Small intestine (tissue), 7 donors: ENCODE results near the gene ACACB. TPM values are rescaled to one million over a fixed set of nuclear protein-coding genes. Genes with fewer than 3 reads are reported as not detected.
A peak's percentile ranks its signal among the peaks of the same experiment; 100 is the strongest.

Source experiments
- DNase-seq, 2 donors: peaks; one replicate each; pipeline versions ENCODE4 v3.0.0 to v3.0.0-alpha.2; 2013
- FAIRE-seq: peaks from 2 replicates; lab custom pipeline; 2012; peaks lifted over from hg19 to GRCh38; lab: Jason Lieb, UNC
- H3K27ac ChIP-seq, 3 donors: one replicate each; pipeline ENCODE4 v1.5.1; 2013; ENCODE audit warnings: low read length in 2 of 3, mild to moderate bottlenecking in 2 of 3, control low read depth in 1 of 3, inconsistent platforms in 1 of 3, low read depth in 1 of 3, moderate library complexity in 1 of 3
- H3K27me3 ChIP-seq, 3 donors: one replicate each; pipeline ENCODE4 v1.6.1; 2013; ENCODE audit warnings: low read length in 3 of 3, inconsistent platforms in 1 of 3; ENCODE audit not compliant: control insufficient read depth in 3 of 3, insufficient read depth in 3 of 3
- H3K36me3 ChIP-seq, 3 donors: one replicate each; pipeline ENCODE4 v1.6.1; 2013; ENCODE audit warnings: low read length in 3 of 3, inconsistent platforms in 1 of 3, low read depth in 1 of 3, mild to moderate bottlenecking in 1 of 3, moderate library complexity in 1 of 3; ENCODE audit not compliant: control insufficient read depth in 3 of 3, insufficient read depth in 2 of 3
- H3K4me1 ChIP-seq, 3 donors: one replicate each; pipeline ENCODE4 v1.6.1; 2013; ENCODE audit warnings: low read length in 2 of 3, inconsistent platforms in 1 of 3, low read depth in 1 of 3, mild to moderate bottlenecking in 1 of 3, moderate library complexity in 1 of 3; ENCODE audit not compliant: control insufficient read depth in 3 of 3, insufficient read depth in 2 of 3
- H3K4me3 ChIP-seq, 3 donors: one replicate each; pipeline ENCODE4 v1.5.1; 2013; ENCODE audit warnings: low read length in 3 of 3, control low read depth in 1 of 3, inconsistent platforms in 1 of 3, low read depth in 1 of 3, mild to moderate bottlenecking in 1 of 3, moderate library complexity in 1 of 3
- H3K9me3 ChIP-seq, 2 donors: one replicate each; pipeline ENCODE4 v1.6.1; 2013; ENCODE audit warnings: low read depth in 1 of 2, low read length in 1 of 2; ENCODE audit not compliant: control insufficient read depth in 2 of 2, insufficient read depth in 1 of 2
- WGBS, 3 donors: extraction: QIAGEN DNeasy Blood & Tissue Kit; methylation state at CpG; one replicate each; pipeline ENCODE4 v1.1.7; 2013; 5-methylcytosine and 5-hydroxymethylcytosine counted together
- polyA plus RNA-seq, 4 donors: library from polyadenylated mRNA; stranded (reverse) in 3 of 4; unstranded in 1 of 4; fragments of 200-250 nt in 3 of 4; fragments of 120-200 nt in 1 of 4; gene quantifications; one replicate each; pipeline versions ENCODE4 v1.2.1 to v1.2.3, GENCODE V29; 2013
- donor health status: healthy with polysubstance abuse.
- donor health status: control.
- donor health status: control.
- donor health status: Bipolar disorder and iron deficiency.
- donor health status: healthy.

Gene ACACB
- polyA plus RNA-seq, 4 donors = 7.0 to 40.5 (median 14.1) TPM

DNA sequence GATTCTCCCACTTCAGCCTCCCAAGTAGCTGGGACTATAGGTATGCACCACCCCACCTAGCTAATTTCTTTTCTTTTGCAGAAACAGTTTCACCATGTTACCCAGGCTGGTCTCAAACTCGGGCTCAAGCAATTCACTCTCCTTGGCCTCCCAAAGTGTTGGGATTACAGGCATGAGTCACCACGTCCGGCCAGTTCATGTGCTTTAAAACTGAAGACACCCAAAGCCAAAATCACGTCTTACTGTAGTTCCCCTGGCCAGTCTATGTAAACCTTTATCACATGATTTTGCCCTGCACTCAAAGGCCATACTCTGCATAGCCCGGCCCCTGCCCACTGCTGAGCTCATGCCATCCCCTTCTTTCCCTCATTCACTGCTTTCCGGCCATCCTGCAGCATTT lies 27.6 kb upstream of the ACACB start:
- no peak overlapping the region for H3K27ac ChIP-seq

DNA sequence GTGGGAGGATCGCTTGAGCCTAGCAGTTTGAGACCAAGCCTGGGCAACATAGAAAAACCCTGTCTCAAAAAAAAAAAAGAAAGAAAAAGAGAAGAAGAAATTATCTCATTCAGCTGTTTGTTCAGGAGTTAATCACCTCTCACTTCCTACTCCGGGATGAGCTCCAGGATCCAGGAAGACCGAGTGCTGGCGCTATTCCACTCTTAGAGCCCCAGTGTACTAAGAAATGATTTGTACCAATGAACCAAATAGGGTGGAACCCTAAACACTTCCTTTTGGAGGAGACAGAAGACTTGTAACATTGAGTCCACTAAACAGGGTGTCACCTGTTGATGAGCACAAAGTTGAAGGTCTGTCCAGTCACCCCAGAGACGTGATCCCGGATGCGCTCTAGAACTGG lies 26.7 kb upstream of the ACACB start:
- no peak for DNase-seq
- Histone ChIP-seq H3K4me3 (no peak overlapping the region), H3K9me3 (no peaks in the 10 kb centered on the region), H3K27me3 (no peaks in the 10 kb centered on the region), H3K4me1 (peaks cover 4 to 10% (median 8%) of the 10 kb centered on the region in 3 donors), H3K27ac (no peak overlapping the region), H3K36me3 (peaks cover 3 to 51% (median 7%) of the 10 kb centered on the region in 3 donors)
- WGBS, 3 donors = 83 to 87% (median 84%) methylated on average over 7 of the region's 7 CpGs
- no peak for FAIRE-seq

More for the DNA sequence above, 27.6 kb upstream of the ACACB start:
- no peak for FAIRE-seq
- H3K4me3 ChIP-seq = no peak overlapping the region
- DNase-seq = no peak
- peaks cover 4 to 54% (median 7%) of the 10 kb centered on the region in 3 donors for H3K36me3 ChIP-seq
- no peaks in the 10 kb centered on the region for H3K27me3 ChIP-seq
- H3K9me3 ChIP-seq = no peaks in the 10 kb centered on the region
- peaks cover 4 to 10% (median 8%) of the 10 kb centered on the region in 3 donors for H3K4me1 ChIP-seq
- 75 to 78% (median 76%) methylated on average over 6 of the region's 6 CpGs for WGBS, 3 donors

DNA sequence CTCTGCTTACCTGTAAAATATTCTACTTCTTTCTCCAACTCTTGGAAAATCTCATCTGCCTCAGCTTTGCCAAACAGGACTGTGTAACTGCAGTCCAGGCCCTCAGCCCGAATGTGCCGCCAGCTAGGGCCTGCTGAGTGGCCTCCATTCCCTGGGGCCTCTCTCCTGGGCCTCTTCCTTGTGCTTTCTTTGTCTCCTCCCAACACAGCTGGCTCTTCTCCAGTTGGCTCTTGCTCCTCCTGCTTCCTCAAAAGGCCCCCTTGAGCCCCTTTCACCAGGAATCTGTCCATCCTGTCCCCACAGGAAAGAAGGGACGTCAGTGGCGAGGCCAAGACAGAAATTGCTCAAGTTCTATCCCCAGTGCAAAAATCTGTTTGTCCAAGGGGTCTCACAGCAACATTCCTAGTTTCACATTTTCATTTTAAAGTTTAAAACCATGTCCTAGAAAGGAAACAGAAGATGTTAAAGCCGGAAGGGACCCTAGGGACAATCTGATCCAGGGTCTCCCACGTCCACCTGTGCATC lies 23.8 kb upstream of the ACACB start:
- no peak for FAIRE-seq
- peaks cover 0 to 36% (median under 1%) of the 10 kb centered on the region in 3 donors for H3K36me3 ChIP-seq
- no peaks in the 10 kb centered on the region for H3K9me3 ChIP-seq
- DNase-seq = peak in 1 of 2 donors; percentile 16
- no peak overlapping the region for H3K27ac ChIP-seq
- 60 to 67% (median 65%) methylated on average over 6 of the region's 6 CpGs for WGBS, 3 donors
- H3K4me1 ChIP-seq = peaks cover 4 to 10% (median 8%) of the 10 kb centered on the region in 3 donors
- H3K4me3 ChIP-seq = peak overlapping the region in 1 of 3 donors; percentile 63
- no peaks in the 10 kb centered on the region for H3K27me3 ChIP-seq

DNA sequence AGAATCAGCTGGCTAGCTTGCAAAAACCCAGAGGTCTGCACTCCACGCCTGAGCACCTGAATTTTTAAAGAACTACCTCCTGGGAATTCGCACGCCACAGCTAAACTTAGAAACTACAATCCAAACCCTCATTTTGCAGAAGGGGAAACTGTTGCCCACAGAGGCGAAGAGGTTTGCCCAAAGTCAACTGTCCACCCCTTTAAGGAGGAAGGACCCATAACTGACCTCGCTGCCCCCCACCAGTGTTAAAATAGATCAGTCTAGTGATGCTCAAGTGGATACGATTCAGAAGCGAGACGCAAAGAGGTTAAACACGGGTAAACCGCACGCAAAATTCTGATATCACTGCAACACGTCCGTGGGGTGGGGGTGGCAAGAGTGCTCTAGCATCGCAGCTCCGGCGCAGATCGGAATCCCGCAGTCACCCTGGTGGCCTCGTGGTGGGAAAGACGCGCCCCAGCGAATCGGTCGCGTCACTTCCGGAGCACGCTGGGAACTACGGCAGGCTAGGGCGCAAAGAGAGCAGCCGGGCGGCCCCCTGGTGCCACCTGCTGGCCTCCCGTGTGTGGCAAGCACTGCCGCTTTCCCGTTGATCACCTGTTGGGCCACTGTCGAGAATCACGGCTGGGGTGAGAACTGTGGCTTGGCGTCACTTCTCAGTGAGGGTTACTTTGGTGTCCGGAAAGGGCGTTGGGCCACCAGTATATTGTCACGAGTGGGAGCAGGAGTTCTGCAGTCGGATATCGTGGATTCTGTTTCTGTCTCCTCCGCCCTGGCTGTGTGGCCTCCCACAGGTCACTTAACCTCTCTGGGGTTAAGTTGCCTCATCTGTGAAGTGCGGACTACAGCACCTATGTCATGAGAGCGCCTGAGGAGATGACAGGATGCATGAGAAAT lies 23.1 kb upstream of the ACACB start, which contains the start of gene ALKBH2:
ALKBH2 (minus strand) TSS at position 451 of the 897 bp plus-strand sequence. CDS start 686 bp downstream, outside the sequence.
- no peaks in the 10 kb centered on the region for H3K9me3 ChIP-seq
- peaks cover 4 to 10% (median 8%) of the 10 kb centered on the region in 3 donors for H3K4me1 ChIP-seq
- peak within 1 kb of the TSS in 2 of 3 donors; percentile 36 to 72 for H3K27ac ChIP-seq
- DNase-seq (peak; percentile 92 to 97), FAIRE-seq (no peak)
- H3K4me3 ChIP-seq = peak within 1 kb of the TSS in 2 of 3 donors; percentile 52 to 63
- H3K36me3 ChIP-seq = peaks cover 0 to 34% (median 0%) of the 10 kb centered on the region in 3 donors
- WGBS, 3 donors = 7 to 8% (median 8%) methylated on average over 37 to 45 of the region's 45 CpGs
- H3K27me3 ChIP-seq = no peaks in the 10 kb centered on the region

DNA sequence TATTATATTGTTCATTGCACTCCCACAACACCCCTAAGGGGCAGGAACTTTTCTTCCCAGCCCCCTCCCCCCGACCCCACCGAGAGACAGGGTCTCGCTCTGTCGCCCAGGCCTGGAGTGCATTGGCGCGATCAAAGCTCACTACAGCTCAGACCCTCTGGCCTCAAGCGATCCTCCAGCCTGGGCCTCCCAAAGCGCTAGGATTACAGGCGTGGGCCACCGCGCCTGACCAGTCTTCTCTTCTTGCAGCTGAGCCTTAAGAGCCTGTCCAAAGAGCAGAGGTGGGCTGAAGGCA lies 19.3 kb upstream of the ACACB start:
- Histone ChIP-seq H3K4me1 (peaks cover 8 to 10% (median 8%) of the 10 kb centered on the region in 3 donors), H3K27me3 (no peaks in the 10 kb centered on the region), H3K36me3 (peaks cover 0 to 16% (median 0%) of the 10 kb centered on the region in 3 donors), H3K27ac (no peak overlapping the region), H3K9me3 (no peaks in the 10 kb centered on the region), H3K4me3 (peak overlapping the region in 1 of 3 donors; percentile 70)
- FAIRE-seq (no peak), DNase-seq (no peak)
- WGBS, 3 donors = 33 to 42% (median 36%) methylated on average over 11 of the region's 11 CpGs

DNA sequence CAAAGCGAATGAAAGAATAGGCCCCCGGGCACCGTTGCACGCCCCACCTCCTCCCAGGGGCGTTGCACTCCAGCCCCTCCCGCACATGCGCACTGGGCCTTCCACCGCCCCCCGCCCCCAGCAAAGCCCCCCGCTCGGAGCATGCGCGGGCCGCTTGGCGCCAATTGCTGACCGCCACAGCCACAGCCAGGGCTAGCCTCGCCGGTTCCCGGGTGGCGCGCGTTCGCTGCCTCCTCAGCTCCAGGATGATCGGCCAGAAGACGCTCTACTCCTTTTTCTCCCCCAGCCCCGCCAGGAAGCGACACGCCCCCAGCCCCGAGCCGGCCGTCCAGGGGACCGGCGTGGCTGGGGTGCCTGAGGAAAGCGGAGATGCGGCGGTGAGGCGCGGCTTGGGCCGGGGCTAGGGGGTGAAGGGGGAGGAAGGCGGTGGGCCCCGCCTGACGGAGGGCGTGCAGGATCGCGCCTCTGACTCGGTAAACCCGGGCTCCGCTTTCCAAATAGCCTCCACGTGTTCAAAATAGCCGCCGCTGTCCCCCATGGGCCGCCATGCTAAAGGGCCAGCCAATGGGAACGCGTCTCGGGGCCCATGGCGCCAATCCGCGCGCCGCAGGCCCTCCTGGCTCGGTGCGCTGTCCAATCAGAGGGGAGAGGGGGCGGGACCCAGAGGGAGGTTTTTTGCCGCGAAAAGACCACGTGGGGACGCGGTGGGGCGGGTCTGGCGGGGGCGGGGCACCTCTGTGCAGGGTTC lies 18.8 kb upstream of the ACACB start, which contains the start of gene UNG:
UNG (plus strand) TSS at position 163 of the 748 bp plus-strand sequence; CDS start at position 246, 83 bp downstream.
- WGBS, 3 donors = 1 to 2% (median 1%) methylated on average over 57 to 71 of the region's 71 CpGs
- H3K4me1 ChIP-seq = peaks cover 5 to 6% (median 6%) of the 10 kb centered on the region in 3 donors
- H3K27me3 ChIP-seq = no peaks in the 10 kb centered on the region
- H3K4me3 ChIP-seq = peak within 1 kb of the TSS; percentile 70 to 78 (median 77)
- H3K9me3 ChIP-seq = no peaks in the 10 kb centered on the region
- H3K27ac ChIP-seq = peak within 1 kb of the TSS; percentile 75 to 90 (median 83)
- DNase-seq (peak; percentile 97 to 98), FAIRE-seq (no peak)
- H3K36me3 ChIP-seq = peaks cover 0 to 19% (median 0%) of the 10 kb centered on the region in 3 donors

DNA sequence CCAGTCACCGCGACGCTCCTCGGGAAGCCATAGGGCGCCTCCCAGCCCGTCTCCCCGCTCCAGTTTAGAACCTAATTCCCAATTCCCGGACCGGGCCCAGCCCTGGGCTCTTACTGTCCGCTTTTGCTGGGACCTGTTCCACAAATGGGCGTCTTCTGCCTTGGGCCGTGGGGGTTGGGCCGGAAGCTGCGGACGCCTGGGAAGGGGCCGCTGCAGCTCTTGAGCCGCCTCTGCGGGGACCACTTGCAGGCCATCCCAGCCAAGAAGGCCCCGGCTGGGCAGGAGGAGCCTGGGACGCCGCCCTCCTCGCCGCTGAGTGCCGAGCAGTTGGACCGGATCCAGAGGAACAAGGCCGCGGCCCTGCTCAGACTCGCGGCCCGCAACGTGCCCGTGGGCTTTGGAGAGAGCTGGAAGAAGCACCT lies 18.2 kb upstream of the ACACB start:
- FAIRE-seq = no peak
- peak overlapping the region; percentile 70 to 78 (median 77) for H3K4me3 ChIP-seq
- peak in 1 of 2 donors; percentile 62 for DNase-seq
- peaks cover under 1 to 5% (median 3%) of the 10 kb centered on the region in 3 donors for H3K4me1 ChIP-seq
- no peaks in the 10 kb centered on the region for H3K27me3 ChIP-seq
- peak overlapping the region; percentile 75 to 90 (median 83) for H3K27ac ChIP-seq
- no peaks in the 10 kb centered on the region for H3K9me3 ChIP-seq
- WGBS, 3 donors = 0% methylated on average over 28 to 32 of the region's 32 CpGs
- peaks cover 0 to 24% (median 0%) of the 10 kb centered on the region in 3 donors for H3K36me3 ChIP-seq
